Cerebellar cortex (tissue), 1 donor: ENCODE data around the gene ITPK1.

Experiments used
- DNase-seq: peaks from one replicate; pipeline ENCODE4 v3.0.0-alpha.2; 2015; ENCODE audit warnings: low spot score

ITPK1 gene

DNA sequence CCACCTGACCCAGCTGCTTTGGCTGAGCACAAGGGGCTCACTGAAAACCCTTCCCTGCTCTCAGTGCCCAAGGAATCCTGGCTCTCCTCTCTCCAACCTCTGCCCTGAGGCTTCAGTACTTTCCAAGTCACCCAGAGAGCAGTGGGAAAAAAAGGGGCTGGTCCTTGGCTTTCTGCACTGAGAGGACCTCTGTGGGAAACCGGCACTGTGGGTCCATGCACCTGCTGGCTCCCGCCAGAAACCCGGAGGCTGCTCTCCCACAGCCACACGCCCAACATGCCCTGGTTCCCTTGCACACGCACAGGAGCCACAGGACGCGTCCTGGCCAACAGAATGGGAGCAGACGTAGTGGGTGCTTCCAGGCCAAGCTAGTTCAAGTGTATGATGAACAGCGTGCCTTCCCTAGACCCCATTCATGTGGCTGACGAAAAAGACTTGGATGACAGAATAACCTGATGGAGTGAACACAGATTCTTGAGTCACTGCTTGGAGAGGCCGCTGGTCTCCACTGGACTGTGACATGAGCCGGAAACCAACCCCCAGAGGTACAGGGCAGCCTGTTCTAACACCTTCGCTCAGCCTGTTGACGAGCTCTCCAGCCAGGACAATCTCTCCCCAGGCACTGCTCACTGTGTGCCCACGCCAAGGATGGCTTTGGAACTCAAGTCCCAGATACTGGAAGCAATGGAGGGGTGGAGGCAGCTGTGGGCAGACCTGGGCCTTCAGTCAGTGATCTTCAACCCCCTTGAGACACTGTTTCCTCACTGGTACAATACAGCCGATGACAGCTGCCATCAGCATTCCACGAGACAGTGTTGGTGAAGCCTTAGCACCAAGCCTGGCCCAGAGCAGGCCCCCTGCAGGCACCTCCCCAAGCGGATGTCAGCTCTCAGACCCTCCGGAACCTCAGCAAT, 87.7 kb downstream of the ITPK1 start:
- DNase-seq: no peak

DNA sequence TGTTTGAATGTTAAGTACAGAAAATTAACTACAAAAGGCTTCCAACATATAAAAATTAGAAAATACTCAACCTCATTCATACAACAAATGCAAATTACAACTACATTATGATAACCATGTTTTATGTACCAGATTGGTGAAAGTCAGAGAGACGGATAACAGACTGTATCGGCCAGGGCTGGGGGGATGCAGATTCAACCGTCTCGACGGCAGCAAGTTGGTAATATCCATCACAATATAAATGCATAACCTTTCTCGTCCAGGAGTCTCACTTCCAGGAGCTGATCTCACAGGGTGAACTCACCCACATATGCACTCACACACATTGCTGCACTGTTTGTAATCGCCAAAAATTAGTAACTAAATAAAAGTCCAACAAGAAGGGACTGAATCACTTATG, 89.4 kb downstream of the ITPK1 start:
- no peak for DNase-seq

DNA sequence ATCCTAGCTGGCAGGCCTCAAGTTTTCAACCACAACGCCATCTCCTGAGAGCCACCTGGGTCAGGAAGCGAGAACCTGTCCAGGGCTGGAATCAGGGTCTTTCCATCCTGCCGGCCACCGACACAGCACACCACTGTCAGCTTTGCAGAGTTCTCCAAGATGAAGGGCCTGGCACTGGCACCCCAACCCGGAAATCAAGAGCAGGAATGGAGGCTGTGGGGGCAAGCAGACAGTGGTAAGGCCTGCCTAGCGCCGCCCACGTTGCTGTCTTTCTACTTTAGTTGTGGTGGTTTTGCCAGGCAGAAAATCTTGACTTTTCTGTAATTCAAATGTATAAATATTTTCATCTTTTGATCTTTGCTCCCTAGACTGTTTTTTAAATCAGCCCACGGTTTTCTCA, 90.7 kb downstream of the ITPK1 start:
- no peak for DNase-seq

DNA sequence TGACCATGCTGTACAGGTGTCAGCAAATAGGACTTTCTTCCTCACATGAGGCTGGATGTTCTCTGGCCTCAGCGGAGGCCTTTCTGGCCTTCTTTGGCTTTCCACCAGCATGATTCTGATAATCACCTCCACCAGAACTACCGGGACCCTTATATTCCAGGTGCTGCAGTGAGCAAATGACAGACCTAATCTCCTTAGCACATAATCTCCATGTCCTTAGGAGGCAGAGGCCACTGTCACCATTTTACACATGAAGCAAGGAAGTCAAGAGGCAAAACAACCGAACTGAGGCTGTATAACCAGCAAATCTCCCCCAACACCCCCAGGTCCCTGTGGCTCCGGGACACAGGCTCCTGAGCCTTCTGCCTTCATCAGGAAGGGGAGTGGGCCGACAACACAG, 91.2 kb downstream of the ITPK1 start:
- DNase-seq: no peak

DNA sequence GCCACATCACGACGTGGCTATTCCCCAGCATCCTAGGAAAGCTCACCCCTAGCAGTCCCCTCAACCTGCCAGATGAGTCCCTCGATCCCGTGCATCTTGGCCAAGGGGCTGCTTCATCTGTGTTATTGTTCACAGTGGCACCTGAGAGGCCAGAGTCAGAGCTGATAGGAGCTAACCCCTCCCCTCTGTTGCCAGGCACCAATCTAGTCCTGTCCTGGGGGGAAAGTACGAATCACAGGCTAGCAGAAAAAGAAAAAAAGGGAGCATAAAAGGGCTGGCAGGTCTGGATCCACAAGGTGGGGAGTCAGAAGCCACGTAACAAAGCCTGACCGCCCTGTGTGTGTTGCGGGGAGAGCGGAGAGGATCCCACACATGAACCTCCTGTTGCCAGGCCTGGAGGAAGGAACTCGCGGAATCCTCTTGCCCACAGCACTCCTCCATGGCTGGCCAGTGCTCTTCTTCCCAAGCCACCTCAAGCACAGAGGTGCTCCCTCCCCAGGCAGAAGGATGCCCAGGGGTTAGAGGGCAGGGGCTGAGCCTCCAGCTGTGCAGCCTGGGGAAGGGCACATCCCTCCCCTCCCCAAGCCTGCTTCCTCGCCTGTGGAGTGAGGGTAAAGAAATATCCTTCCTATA, 91.8 kb downstream of the ITPK1 start:
- no peak for DNase-seq

DNA sequence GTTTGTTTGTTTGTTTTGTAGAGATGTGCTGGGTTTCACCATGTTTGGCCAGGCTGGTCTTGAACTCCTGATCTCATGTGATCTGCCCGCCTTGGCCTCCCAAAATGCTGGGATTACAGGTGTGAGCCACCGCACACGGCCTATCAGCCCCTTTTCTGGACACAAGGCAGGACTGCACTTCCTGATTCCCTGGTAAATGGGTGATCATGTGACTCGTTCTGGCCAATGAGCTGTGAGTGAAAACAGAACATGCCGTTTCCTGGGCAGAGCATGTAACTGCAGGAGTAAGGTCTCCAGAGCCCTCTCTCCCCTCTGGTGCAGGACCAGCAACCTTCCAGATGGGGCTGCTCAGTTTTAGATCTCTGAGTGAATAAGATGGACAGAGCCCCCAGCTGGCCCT, 92.7 kb downstream of the ITPK1 start:
- peak; percentile 39 for DNase-seq

DNA sequence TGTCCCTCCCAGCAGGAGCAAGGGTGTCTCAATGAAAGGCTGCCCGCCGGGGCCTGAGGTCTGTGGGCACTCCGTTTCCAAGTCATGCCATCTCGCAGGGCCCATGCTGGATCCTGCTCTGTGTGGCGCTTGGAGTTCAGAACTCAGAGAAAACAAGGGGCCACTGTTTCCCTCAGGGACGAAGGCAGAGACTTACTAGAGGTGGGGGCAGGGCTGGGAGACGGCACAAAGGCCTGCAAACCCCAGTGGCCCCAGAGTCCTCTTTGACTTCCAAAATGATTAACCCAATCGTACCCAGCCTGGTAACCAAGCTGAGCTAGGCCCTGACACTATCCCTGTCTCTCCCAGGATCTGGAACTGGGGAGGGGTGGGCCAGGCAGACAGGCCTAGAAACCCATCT, 95.8 kb downstream of the ITPK1 start:
- no peak for DNase-seq

DNA sequence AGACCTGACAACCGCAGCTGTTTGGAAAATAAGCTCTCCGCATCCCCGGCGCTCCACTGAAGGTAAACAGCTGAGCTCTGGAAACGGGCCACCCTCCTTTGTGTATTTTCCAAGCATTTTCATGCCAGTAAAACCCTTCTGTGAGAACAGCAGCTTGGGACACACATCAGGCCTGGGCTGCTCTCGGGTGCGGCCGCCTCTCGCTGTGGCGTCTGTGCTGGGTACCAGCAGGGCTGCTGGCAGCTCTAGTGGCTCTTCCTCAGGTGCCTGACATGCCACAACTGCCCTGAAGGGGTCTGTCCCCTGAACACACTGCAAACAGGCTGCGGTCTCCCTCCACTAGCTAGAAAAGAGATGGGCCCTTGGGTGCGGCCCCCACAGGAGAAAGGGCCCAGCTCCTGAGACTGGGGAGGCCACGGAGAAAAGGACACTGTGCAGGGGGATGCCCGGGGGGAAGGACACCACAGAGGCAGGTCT, 96.3 kb downstream of the ITPK1 start:
- DNase-seq: no peak

DNA sequence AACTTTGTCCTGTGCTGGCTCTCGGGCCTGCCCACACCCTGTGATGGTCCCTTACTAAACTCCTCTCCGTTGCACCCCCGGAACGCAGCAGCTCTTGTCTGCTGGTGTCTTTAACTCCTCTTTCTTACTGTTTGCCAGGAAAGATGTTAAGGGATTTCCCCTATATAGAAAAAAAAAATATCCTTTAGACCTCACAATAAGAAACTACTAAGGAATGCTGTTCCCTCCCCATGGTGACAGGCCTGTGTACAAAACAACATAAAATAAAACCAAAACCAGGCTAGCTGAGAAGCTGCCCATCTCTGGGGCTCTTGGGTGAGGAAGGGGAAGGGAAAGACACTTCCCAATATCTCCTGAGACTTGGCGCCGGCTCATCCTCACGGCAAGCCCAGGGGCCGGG, 97.4 kb downstream of the ITPK1 start:
- no peak for DNase-seq

DNA sequence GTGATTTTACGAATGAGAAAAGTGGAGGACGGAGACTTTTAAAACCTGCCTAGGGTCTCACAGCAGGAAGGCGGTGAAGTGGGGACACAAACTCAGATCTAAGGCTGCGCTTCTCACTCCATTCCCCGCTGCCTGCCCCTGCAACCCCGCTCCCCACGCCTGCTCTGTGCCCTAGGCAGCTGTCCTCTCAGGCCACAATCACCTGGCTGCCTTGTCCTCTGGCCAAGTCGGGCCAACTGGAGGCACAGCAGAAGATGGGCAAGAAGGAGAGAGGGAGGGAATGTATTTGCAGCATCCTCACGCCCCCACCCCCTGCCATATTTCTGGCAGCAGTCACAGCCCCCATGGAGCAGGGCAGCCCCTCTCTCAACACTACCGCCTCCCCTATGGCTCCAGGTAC, 97.8 kb downstream of the ITPK1 start:
- DNase-seq: peak; percentile 53

DNA sequence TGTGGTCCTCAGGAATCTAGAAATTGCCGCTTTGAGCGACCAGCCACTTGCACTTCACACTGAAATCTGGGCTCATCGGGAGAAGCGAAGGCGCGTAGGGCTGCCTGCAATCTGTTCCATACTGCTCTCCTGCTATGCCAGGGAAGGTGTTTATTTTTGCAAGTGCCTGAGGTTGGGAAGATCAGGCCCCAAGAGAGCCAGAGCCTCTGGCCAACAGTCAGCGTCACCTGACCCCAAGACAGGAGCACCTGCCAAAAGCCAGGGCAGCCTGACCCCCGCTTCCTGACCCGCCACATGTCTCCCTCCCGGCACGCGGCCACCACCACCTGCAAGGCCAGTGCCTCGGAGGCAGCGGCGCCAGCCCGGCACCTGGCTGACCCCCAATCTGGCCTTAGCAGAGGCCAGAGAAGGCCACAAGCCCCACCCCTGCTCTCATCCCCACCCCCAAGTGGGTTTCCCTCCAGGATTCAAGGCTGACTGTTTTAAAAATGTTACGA, 98.4 kb downstream of the ITPK1 start:
- DNase-seq: peak; percentile 71

DNA sequence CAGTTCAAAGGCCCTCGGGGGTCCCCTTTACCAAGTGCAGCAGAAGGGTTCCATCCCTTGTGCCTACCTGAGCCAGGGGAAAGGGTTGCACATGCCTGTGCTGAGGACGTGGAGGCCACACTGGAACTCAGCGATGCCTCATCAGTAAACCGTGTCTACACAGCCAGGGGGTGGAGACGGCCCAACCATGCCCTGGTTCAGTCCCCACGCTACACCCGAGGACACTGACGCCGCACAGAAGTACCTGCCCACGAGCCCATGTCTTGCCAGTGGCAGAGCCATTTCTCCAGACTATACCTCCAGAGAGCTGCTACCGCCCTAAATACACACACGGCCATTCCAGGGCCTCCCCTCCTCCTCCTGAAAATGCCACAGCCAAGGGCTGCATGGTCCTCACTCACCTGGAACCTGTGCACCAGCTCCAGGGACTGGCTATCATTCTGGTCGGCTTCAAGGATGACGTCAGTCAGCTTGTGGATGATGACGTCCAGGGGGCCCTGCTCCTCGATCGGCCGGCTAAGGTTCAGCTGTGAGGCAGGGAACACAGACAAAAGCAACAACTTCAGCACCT, 99.4 kb downstream of the ITPK1 start:
- no peak for DNase-seq

DNA sequence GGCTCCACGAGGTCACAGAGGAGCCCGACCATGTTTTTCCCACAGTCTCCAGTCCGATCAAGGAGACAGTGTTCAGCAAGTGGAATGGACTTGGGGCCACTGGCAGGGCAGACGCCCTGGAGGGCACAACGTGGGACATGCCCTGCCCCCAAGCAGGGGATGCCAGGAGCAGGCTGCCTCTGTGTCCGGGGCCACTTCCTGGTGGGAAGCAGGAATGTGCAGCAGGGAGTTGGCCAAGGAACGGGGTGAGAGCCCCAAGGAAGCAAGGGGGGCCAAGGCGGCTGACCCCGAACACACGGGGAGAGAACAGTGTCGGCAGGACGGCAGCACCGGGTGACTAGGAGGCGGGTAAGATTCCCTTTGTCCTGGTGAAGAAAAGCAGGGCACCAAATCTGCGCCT, 100.2 kb downstream of the ITPK1 start:
- DNase-seq: no peak

DNA sequence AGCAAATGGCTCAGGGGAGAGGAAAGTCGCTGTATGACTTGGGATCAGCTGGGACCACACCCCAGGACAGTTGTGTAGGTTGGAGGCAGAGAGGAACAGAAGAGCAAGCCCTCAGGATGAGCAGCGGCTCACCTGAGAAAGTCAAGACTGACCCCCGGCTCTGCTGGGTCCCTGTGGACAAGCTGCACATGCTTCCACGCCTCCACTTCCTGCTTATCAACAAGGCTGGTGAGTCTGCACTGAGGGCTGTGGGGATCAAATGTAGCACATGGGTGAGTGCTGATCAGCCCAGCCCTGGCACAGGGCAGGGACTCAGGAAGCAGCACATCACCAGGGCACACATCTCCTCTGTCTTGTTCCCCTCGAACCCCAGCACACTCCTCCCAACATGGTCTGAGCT, 100.7 kb downstream of the ITPK1 start:
- no peak for DNase-seq

DNA sequence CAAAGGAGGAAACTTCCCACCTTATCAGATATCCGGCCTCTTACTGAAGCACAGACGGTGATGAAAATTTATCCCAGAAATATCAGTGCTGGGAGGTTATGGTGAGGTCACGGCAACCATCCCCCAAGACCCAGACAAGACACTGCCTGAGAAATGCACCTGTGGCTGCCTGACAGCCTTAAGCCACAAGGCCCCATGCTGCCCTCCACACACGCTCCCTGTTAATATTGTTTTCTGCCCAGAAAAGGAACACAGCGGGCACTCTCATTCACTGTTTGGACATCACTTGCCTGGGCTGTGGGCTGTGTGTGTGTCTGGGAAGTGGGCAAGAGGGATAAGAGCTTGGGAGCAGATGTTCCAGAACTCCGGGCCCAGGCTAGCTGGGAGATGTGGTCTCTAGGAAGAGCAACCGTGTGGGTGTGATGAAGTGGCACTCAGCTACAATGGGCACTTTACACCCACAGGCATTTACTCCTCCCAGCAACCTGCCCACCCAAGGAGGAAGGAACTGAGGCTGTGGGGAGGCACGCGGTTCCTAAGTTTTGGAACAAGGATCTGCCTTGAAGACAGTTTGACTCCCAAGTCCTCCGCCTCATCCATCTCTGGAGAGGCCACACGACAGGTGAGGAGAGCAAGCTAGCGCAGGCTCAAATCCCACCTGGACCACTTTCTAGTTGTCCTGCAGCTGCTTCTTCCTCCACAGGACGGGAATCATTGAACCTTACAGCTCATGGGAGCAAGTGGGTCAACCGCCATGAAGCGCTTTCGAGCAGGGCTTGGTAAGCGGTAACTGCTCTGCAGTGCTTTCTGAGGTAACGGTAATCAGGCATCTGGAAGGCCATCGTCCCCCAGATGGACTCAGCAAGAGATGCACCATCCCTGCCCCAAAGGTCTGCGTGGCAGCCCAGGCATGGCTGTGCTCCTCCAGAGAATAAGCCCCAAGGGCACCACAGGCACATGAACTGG, 101.4 kb downstream of the ITPK1 start:
- DNase-seq: no peak

DNA sequence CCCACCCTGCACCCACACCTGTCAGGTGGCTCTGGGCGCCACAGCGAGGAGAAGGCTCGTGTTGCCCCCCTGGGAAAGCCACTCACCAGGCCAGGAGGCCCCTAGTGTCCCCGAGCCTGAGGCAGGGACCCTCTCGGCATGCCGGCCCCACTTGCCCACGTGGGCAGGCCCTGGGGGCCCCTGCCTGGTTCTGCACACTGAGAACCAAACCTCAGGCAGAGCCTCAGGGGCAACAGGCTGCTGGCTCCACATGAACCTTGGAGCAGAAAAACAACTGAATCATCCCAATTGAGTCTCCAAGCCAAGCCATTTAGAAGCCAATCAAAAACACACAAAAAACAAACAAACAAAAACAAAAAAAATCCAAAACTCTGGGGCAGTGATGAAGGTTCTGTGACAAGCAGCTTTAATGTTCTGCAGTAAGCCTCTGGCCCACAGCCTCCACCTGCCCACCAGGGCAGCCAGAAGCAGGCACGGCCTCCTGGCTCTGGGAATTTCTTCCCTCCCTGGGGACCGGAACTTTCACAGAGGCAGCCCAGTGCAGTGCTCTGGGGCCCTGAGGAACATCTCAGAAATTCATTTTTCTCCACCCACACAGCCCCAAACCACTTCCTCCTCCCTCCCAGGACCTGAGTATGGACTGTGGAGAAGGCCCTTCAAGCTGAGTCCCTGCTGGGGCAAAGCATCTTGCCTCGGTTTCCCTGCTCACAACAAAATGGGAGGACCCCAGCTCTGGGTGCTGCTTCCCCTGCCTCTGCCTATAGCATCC, 102.6 kb downstream of the ITPK1 start:
- DNase-seq: no peak

DNA sequence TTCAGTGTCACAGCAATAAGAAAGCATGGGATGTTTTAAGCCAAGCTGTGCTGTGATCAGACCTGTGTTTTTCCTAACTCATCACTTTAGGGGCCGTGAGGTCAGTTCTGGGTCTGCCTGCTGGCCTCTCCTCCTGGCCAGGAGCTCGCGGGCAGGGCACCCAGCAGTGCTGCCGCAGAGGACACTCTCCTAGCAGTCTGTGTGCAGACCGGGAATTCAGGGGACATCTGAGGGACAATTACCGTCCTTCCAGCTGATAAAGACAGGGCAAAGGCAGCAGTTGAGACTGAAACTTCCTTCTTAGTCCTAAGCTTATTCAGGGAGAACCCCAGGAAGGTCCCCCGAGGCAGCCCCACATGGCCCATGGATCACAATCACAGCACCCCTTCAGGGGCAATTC, 103.2 kb downstream of the ITPK1 start:
- no peak for DNase-seq

DNA sequence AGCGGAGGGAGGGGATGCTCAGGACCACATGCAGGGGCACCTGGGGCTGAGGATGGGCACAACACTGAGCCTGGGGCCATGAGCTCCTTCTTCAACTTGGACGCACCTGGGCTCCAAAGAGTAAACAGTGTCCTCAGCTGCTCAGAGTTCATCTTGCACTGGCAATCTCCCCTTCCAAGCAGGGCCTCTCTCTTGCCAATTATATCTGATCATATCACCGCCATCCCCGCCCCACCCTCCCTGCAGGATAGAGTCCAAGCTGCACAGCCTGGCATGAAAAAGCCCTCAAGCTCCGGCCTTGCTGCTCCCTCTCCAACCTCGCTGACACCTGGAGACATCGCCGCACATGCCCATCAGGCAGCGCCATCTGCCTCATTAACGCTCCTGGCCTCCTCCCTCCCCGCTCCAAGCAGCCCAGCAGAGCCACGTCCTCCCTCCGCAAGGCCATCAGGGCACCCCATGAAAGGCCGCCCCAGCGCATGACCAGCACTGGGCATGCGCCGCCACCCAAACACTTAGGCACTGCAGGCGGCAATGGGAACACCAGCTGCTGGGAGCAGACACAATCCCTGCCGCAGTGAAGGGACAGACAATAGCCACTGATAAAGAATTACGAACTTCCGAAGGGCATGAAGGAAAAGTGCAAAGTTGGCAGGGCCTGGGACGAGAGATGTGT, 103.9 kb downstream of the ITPK1 start:
- DNase-seq: peak; percentile 91

DNA sequence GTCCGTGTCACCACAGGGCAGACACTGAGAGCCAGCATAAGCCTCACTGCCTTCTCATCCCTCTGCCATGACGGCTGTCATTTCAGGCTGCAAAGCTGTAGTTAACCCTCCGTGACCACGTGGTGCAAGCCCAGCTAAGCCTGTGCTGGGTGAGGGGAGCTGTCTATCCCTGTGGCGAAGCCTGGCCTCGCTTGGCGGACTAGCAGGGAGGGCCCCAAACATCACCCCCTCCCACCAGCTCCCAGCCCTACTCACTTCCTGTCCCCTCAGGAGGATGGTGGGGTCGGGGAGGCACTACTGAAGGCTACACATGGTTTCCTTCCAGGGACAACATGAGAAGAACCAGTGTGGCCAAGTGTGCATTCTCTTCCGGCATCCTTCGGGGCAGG, 104.6 kb downstream of the ITPK1 start:
- DNase-seq: no peak

DNA sequence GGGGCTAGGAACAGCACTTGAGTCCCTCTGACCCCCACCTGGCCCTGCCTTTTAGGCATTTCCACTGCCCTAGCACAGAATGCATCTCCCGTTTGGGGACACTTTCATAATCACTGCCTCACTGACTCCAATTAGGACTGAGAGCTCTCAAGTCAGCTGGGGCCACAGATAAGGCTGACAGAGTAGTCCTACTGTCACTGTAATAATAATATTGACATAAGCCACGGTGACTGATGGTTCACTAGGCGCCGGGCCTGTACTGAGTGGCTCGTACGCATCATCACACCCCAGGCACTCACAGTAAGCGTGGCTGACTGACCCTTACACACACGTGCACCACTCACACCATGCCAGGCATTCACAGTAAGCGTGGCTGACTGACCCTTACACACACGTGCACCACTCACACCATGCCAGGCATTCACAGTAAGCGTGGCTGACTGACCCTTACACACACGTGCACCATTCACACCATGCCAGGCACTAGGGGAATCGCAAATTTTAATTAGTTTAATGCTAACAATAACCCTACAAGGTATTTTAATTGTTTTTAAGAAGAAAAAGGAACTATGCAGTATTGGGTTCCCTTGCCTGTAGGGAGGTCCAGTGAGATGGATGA, 105.1 kb downstream of the ITPK1 start:
- no peak for DNase-seq
